WTC11 (cell line): ENCODE data around the gene FBRS. TPM values are rescaled to one million over a fixed set of nuclear protein-coding genes. Genes with fewer than 3 reads are reported as not detected.

Experiments
- ATAC-seq: fragments of 200-7000 bp; cut with Tn5 transposase; 2 replicates; pipeline ENCODE4 v1.10.0; 2021; ENCODE audit warnings: mild to moderate bottlenecking, moderate library complexity
- CTCF ChIA-PET: fragments of 300-600 bp; sonication (Branson Sonifier 250); formaldehyde crosslinking; loops from one replicate; lab custom pipeline; 2021; ENCODE audit warnings: antibody characterized with exemption; lab: Charles Lee
- POLR2A ChIA-PET: fragments of 350-600 bp; sonication (Branson Sonifier 250); formaldehyde crosslinking; loops from one replicate; lab custom pipeline; 2021; ENCODE audit warnings: antibody characterized with exemption; lab: Charles Lee
- DNase-seq: peaks from one replicate; pipeline ENCODE4 v3.0.0; 2021; ENCODE audit warnings: low spot score
- H3K27ac Mint-ChIP-seq: 2 replicates; pipeline ENCODE4 v1.8.0; 2021; ENCODE audit warnings: mixed read lengths
- H3K27me3 Mint-ChIP-seq: 2 replicates; pipeline ENCODE4 v1.8.0; 2021; ENCODE audit warnings: low read depth, mild to moderate bottlenecking, moderate library complexity, mixed read lengths
- H3K36me3 Mint-ChIP-seq: 2 replicates; pipeline ENCODE4 v1.8.0; 2021; ENCODE audit warnings: mixed read lengths
- H3K4me1 Mint-ChIP-seq: 2 replicates; pipeline ENCODE4 v1.8.0; 2022; ENCODE audit warnings: mixed read lengths
- H3K4me3 Mint-ChIP-seq: 2 replicates; pipeline ENCODE4 v1.8.0; 2021; ENCODE audit warnings: mild to moderate bottlenecking, moderate library complexity, mixed read lengths
- H3K9me3 Mint-ChIP-seq: 2 replicates; pipeline ENCODE4 v1.8.0; 2021; ENCODE audit warnings: mixed read lengths
- FOXK1 ChIP-seq: sonication (generic); formaldehyde crosslinking; IDR thresholded peaks from 2 replicates; pipeline ENCODE4 v1.8.0; 2022; ENCODE audit warnings: mild to moderate bottlenecking, moderate library complexity, missing genetic modification reagents
- GABPB1 ChIP-seq: sonication (generic); formaldehyde crosslinking; IDR thresholded peaks from 2 replicates; pipeline ENCODE4 v1.8.1; 2023; ENCODE audit warnings: mild to moderate bottlenecking, missing genetic modification reagents
- HMGA2 ChIP-seq: fragments of 250-450 bp; sonication (Bioruptor Pico); IDR thresholded peaks from 2 replicates; pipeline ENCODE4 v1.4.0; 2021; ENCODE audit warnings: mild to moderate bottlenecking, moderate library complexity
- KAT7 ChIP-seq: sonication (generic); formaldehyde crosslinking; IDR thresholded peaks from 2 replicates; pipeline ENCODE4 v1.8.1; 2023; ENCODE audit warnings: missing genetic modification reagents, mild to moderate bottlenecking, borderline replicate concordance
- NFE2L1 ChIP-seq: sonication (generic); formaldehyde crosslinking; IDR thresholded peaks from 2 replicates; pipeline ENCODE4 v1.8.1; 2023; ENCODE audit warnings: missing genetic modification reagents
- NFYB ChIP-seq: sonication (generic); formaldehyde crosslinking; conservative IDR thresholded peaks from 2 replicates; pipeline ENCODE4 v1.8.0; 2022; ENCODE audit warnings: low read depth, missing genetic modification reagents
- SP1 ChIP-seq: sonication (generic); formaldehyde crosslinking; conservative IDR thresholded peaks from 2 replicates; pipeline ENCODE4 v1.8.1; 2022; ENCODE audit warnings: missing genetic modification reagents
- TP53 ChIP-seq: sonication (generic); formaldehyde crosslinking; IDR thresholded peaks from 2 replicates; pipeline ENCODE4 v1.8.1; 2023; ENCODE audit warnings: mild to moderate bottlenecking, missing genetic modification reagents
- ZNF219 ChIP-seq: sonication (generic); formaldehyde crosslinking; IDR thresholded peaks from 2 replicates; pipeline ENCODE4 v1.8.0; 2023; ENCODE audit warnings: missing genetic modification reagents, mild to moderate bottlenecking, borderline replicate concordance
- ZNF416 ChIP-seq: fragments of 250-450 bp; sonication (Bioruptor Pico); IDR thresholded peaks from 2 replicates; pipeline ENCODE4 v1.9.0; 2021; ENCODE audit warnings: mild to moderate bottlenecking, inconsistent platforms
- total RNA-seq: library from RNA; stranded (reverse); gene quantifications from 3 replicates; pipeline ENCODE4 v1.2.3, GENCODE V29; 2021
- TF ChIP-seq, protein P1 (sequence below): sonication (generic); formaldehyde crosslinking; IDR thresholded peaks from 2 replicates; pipeline ENCODE4 v1.8.1; 2023; ENCODE audit warnings: mild to moderate bottlenecking, missing genetic modification reagents, moderate library complexity
- TF ChIP-seq, protein P2 (sequence below): sonication (generic); formaldehyde crosslinking; IDR thresholded peaks from 2 replicates; pipeline ENCODE4 v1.8.1; 2023; ENCODE audit warnings: mild to moderate bottlenecking, moderate library complexity, missing genetic modification reagents
- TF ChIP-seq, protein P3 (sequence below): sonication (generic); formaldehyde crosslinking; IDR thresholded peaks from 2 replicates; pipeline ENCODE4 v1.8.0; 2023; ENCODE audit warnings: missing genetic modification reagents, mild to moderate bottlenecking, borderline replicate concordance
- TF ChIP-seq, protein P4 (sequence below): sonication (generic); formaldehyde crosslinking; IDR thresholded peaks from 2 replicates; pipeline ENCODE4 v1.8.1; 2023; ENCODE audit warnings: mild to moderate bottlenecking, missing genetic modification reagents
- TF ChIP-seq, protein P5 (sequence below): sonication (generic); formaldehyde crosslinking; IDR thresholded peaks from 2 replicates; pipeline ENCODE4 v1.8.0; 2022; ENCODE audit warnings: mild to moderate bottlenecking, missing genetic modification reagents

FBRS gene
- total RNA-seq, 1 experiment from 2014 or later: 23.2 TPM

DNA sequence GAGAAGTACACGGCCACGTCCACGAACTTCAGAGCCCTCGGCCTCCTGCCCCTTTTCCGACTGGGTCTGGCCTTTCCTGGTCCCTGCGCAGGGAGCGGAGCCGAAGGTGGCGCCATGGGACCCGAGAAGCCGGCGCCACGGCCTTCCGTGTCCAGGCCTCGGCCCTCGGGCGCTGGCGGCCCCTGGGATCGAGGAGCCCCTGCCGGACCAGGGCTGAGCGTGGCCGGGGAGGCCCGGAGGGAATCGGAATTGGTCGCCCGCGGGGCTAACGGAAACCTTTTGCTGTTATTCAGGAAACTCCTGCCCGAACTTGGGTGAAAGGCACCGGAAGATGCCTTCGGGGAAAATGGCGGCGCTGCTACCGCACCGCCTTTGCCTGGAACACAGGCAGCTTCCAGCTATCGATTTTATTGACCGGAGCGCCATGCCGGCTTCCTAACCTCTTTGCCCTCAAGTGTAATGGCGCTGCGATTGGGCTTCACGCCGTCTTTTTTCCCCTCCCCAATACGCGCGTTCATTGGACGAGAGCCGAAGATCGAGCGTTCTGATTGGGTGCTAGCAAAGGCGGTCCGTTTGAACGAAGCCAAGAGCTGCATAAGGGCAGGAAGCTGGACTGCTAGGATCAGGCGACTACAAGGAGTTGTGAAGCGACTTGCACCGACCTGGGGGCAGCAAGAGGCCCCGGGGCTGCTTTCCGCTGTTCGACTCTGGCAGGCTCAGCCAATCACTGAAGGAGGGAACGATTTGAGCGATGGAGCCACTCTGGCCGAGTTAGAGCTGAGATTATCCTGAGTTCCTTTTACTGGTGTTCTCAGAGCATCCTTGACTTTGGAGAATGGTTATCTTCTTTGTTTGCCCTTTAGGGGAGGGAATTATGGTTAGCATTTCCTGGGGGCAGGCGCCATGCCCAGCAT is 48.0 kb upstream of the FBRS start, which contains the start of gene ZNF689:
TSS of gene ZNF689 (minus strand) at position 464 of the 914 bp plus-strand sequence. CDS start at position 116, 348 bp downstream.
- Mint-ChIP-seq H3K4me1 (peaks cover 3% of the 10 kb centered on the region; the same call in 1 of the 2 replicates), H3K27me3 (no peaks in the 10 kb centered on the region; the same call in 1 of the 2 replicates), H3K9me3 (no peaks in the 10 kb centered on the region), H3K4me3 (peak within 1 kb of the TSS; percentile 84), H3K36me3 (peaks cover 15% of the 10 kb centered on the region), H3K27ac (peak within 1 kb of the TSS; percentile 97)
- DNase-seq: peak; percentile 96
- ChIA-PET CTCF (interaction anchor here (0.6 to 3.8 kb wide), 14 partner anchors 12 to 498 kb away, joined by 3 to 18 read pairs (median 4); partner anchors contain the start of genes DCTPP1 and PRR14), POLR2A (interaction anchor here (0.6 to 2.3 kb wide), 15 partner anchors 8 to 269 kb away, joined by 3 to 14 read pairs (median 4); partner anchors contain the start of genes DCTPP1, ZNF688, ZNF747 and ZNF785)
- ATAC-seq: peak; percentile 93
- peak; percentile 64; the same call in 1 of the 2 replicates for TF ChIP-seq GABPB1 (CRISPR knock-in tag)
- no peak for TF ChIP-seq NFE2L1
- TF ChIP-seq, protein P1, sequence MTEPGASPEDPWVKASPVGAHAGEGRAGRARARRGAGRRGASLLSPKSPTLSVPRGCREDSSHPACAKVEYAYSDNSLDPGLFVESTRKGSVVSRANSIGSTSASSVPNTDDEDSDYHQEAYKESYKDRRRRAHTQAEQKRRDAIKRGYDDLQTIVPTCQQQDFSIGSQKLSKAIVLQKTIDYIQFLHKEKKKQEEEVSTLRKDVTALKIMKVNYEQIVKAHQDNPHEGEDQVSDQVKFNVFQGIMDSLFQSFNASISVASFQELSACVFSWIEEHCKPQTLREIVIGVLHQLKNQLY (CRISPR knock-in tag): no peak
- peak; percentile 100 for TF ChIP-seq NFYB (CRISPR knock-in tag)
- TF ChIP-seq, protein P2, sequence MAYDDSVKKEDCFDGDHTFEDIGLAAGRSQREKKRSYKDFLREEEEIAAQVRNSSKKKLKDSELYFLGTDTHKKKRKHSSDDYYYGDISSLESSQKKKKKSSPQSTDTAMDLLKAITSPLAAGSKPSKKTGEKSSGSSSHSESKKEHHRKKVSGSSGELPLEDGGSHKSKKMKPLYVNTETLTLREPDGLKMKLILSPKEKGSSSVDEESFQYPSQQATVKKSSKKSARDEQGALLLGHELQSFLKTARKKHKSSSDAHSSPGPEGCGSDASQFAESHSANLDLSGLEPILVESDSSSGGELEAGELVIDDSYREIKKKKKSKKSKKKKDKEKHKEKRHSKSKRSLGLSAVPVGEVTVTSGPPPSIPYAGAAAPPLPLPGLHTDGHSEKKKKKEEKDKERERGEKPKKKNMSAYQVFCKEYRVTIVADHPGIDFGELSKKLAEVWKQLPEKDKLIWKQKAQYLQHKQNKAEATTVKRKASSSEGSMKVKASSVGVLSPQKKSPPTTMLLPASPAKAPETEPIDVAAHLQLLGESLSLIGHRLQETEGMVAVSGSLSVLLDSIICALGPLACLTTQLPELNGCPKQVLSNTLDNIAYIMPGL (CRISPR knock-in tag): peak; percentile 97
- TF ChIP-seq, protein P3, sequence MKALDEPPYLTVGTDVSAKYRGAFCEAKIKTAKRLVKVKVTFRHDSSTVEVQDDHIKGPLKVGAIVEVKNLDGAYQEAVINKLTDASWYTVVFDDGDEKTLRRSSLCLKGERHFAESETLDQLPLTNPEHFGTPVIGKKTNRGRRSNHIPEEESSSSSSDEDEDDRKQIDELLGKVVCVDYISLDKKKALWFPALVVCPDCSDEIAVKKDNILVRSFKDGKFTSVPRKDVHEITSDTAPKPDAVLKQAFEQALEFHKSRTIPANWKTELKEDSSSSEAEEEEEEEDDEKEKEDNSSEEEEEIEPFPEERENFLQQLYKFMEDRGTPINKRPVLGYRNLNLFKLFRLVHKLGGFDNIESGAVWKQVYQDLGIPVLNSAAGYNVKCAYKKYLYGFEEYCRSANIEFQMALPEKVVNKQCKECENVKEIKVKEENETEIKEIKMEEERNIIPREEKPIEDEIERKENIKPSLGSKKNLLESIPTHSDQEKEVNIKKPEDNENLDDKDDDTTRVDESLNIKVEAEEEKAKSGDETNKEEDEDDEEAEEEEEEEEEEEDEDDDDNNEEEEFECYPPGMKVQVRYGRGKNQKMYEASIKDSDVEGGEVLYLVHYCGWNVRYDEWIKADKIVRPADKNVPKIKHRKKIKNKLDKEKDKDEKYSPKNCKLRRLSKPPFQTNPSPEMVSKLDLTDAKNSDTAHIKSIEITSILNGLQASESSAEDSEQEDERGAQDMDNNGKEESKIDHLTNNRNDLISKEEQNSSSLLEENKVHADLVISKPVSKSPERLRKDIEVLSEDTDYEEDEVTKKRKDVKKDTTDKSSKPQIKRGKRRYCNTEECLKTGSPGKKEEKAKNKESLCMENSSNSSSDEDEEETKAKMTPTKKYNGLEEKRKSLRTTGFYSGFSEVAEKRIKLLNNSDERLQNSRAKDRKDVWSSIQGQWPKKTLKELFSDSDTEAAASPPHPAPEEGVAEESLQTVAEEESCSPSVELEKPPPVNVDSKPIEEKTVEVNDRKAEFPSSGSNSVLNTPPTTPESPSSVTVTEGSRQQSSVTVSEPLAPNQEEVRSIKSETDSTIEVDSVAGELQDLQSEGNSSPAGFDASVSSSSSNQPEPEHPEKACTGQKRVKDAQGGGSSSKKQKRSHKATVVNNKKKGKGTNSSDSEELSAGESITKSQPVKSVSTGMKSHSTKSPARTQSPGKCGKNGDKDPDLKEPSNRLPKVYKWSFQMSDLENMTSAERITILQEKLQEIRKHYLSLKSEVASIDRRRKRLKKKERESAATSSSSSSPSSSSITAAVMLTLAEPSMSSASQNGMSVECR (CRISPR knock-in tag): no peak
- 0 out of 2 replicates have a peak, but pooled peaks have one; percentile 7 for TF ChIP-seq HMGA2 (CRISPR knock-in tag)
- TF ChIP-seq, protein P4, sequence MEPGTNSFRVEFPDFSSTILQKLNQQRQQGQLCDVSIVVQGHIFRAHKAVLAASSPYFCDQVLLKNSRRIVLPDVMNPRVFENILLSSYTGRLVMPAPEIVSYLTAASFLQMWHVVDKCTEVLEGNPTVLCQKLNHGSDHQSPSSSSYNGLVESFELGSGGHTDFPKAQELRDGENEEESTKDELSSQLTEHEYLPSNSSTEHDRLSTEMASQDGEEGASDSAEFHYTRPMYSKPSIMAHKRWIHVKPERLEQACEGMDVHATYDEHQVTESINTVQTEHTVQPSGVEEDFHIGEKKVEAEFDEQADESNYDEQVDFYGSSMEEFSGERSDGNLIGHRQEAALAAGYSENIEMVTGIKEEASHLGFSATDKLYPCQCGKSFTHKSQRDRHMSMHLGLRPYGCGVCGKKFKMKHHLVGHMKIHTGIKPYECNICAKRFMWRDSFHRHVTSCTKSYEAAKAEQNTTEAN (CRISPR knock-in tag): no peak
- no peak for TF ChIP-seq TP53 (CRISPR knock-in tag)
- 0 out of 2 replicates have a peak, but pooled peaks have one; percentile 81 for TF ChIP-seq KAT7 (CRISPR knock-in tag)
- 0 out of 2 replicates have a peak, but pooled peaks have one; percentile 7 for TF ChIP-seq ZNF219
- TF ChIP-seq FOXK1 (CRISPR knock-in tag): peak; percentile 55; the same call in 1 of the 2 replicates
- TF ChIP-seq, protein P5, sequence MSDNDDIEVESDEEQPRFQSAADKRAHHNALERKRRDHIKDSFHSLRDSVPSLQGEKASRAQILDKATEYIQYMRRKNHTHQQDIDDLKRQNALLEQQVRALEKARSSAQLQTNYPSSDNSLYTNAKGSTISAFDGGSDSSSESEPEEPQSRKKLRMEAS (CRISPR knock-in tag): peak; percentile 48; the same call in 1 of the 2 replicates
- TF ChIP-seq ZNF416: no peak
- TF ChIP-seq SP1 (CRISPR knock-in tag): peak; percentile 73; the same call in 1 of the 2 replicates
